Measurements from ENCODE around the gene MED12. TPM values are rescaled to one million over a fixed set of nuclear protein-coding genes. Genes with fewer than 3 reads are reported as not detected.

Gene MED12
- total RNA-seq, 2 donors from 2014 or later, result 29.4 to 82.3 TPM

GRCh38 chrX:71147496-71148277 lies 29.3 kb downstream of the MED12 start:
- H3K4me1 ChIP-seq (replicated peaks), result no peaks in the 10 kb centered on the region
- intact Hi-C loops (cut with DNase I), result no loop called here
- H3K36me3 ChIP-seq, result no peaks in the 10 kb centered on the region
- WGBS, result 65% methylated on average over 16 of the region's 28 CpGs
- H3K9me3 ChIP-seq, result no peaks in the 10 kb centered on the region
- no peak overlapping the region for H3K4me3 ChIP-seq
- H3K27ac ChIP-seq, result no peak overlapping the region
- TF ChIP-seq POLR2A (IDR thresholded peaks at IDR 0.05) (no peak), CTCF (IDR thresholded peaks at IDR 0.05) (no peak), POLR2AphosphoS5 (IDR thresholded peaks at IDR 0.05) (no peak)
- H3K27me3 ChIP-seq (replicated peaks; ENCODE audit: insufficient read depth), result no peaks in the 10 kb centered on the region
- no peak for DNase-seq (ENCODE audit: low spot score)

- no peak overlapping the region for H3K27ac ChIP-seq
- no peak for TF ChIP-seq POLR2A (IDR thresholded peaks at IDR 0.05)
- no peak for TF ChIP-seq POLR2AphosphoS5 (IDR thresholded peaks at IDR 0.05)
- DNase-seq (ENCODE audit: low spot score), result no peak
- intact Hi-C loops (cut with DNase I), result no loop called here
- no peaks in the 10 kb centered on the region for H3K36me3 ChIP-seq
- no peak overlapping the region for H3K4me3 ChIP-seq
- 100% methylated on average over 1 of the region's 8 CpGs for WGBS
- H3K27me3 ChIP-seq (replicated peaks; ENCODE audit: insufficient read depth), result no peaks in the 10 kb centered on the region
- H3K9me3 ChIP-seq, result no peaks in the 10 kb centered on the region
- H3K4me1 ChIP-seq (replicated peaks), result no peaks in the 10 kb centered on the region
Observed at GRCh38 chrX:71148278-71148663, 29.9 kb downstream of the MED12 start.

GRCh38 chrX:71151366-71151765 lies 33.0 kb downstream of the MED12 start:
- TF ChIP-seq CTCF (IDR thresholded peaks at IDR 0.05), result no peak
- TF ChIP-seq POLR2A (IDR thresholded peaks at IDR 0.05), result no peak
- TF ChIP-seq POLR2AphosphoS5 (IDR thresholded peaks at IDR 0.05), result no peak
- intact Hi-C loops (cut with DNase I), result no loop called here
- no peaks in the 10 kb centered on the region for H3K27me3 ChIP-seq (replicated peaks; ENCODE audit: insufficient read depth)
- no peak overlapping the region for H3K4me3 ChIP-seq
- 67% methylated on average over 7 of the region's 7 CpGs for WGBS
- H3K27ac ChIP-seq, result no peak overlapping the region
- H3K4me1 ChIP-seq (replicated peaks), result no peaks in the 10 kb centered on the region
- no peak for DNase-seq (ENCODE audit: low spot score)
- no peaks in the 10 kb centered on the region for H3K9me3 ChIP-seq
- H3K36me3 ChIP-seq, result no peaks in the 10 kb centered on the region

- H3K4me3 ChIP-seq, result no peak overlapping the region
- no peaks in the 10 kb centered on the region for H3K4me1 ChIP-seq (replicated peaks)
- whole genome bisulfite sequencing, result 83% methylated on average over 1 of the region's 7 CpGs
- no peak for DNase-seq (ENCODE audit: low spot score)
- no peaks in the 10 kb centered on the region for H3K36me3 ChIP-seq
- no peak for TF ChIP-seq CTCF (IDR thresholded peaks at IDR 0.05)
- TF ChIP-seq POLR2A (IDR thresholded peaks at IDR 0.05), result no peak
- no peak for TF ChIP-seq POLR2AphosphoS5 (IDR thresholded peaks at IDR 0.05)
- no peak overlapping the region for H3K27ac ChIP-seq
- H3K27me3 ChIP-seq (replicated peaks; ENCODE audit: insufficient read depth), result no peaks in the 10 kb centered on the region
- intact Hi-C loops (cut with DNase I), result no loop called here
- H3K9me3 ChIP-seq, result no peaks in the 10 kb centered on the region
Observed at GRCh38 chrX:71154196-71154595, 35.8 kb downstream of the MED12 start.

GRCh38 chrX:71154641-71155040 lies 36.2 kb downstream of the MED12 start:
- no peaks in the 10 kb centered on the region for H3K36me3 ChIP-seq
- no peak for DNase-seq (ENCODE audit: low spot score)
- H3K27ac ChIP-seq, result no peak overlapping the region
- intact Hi-C loops (cut with DNase I), result no loop called here
- WGBS, result 91% methylated on average over 3 of the region's 3 CpGs
- no peaks in the 10 kb centered on the region for H3K4me1 ChIP-seq (replicated peaks)
- TF ChIP-seq POLR2AphosphoS5 (IDR thresholded peaks at IDR 0.05) (no peak), CTCF (IDR thresholded peaks at IDR 0.05) (no peak), POLR2A (IDR thresholded peaks at IDR 0.05) (no peak)
- H3K27me3 ChIP-seq (replicated peaks; ENCODE audit: insufficient read depth), result no peaks in the 10 kb centered on the region
- H3K9me3 ChIP-seq, result no peaks in the 10 kb centered on the region
- H3K4me3 ChIP-seq, result no peak overlapping the region
